ENCODE measurements around the gene NR6A1.

NR6A1 gene

DNA sequence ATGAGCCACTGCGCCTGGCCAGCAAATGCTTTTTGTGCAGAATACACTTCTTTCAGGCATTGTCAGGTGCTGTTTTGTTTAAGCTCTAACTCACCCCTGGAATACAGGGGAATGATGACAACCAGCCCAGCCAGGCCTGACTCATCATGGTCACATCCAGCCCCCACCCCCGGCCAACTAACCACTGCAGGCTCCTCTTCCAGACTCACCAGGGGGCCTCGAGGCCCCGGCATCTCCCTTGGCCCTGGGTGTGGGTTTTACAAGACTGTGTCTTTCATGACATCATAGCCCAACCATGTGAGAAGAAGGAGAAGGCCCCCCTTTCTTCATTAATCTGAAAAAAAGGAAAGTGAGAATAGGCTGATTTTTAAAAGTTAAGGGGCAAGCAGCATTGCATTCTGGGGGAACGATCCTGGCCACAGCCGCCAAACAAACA, 41.3 kb upstream of the NR6A1 start:
- no peak overlapping the region for H3K4me3 ChIP-seq (replicated peaks; ENCODE audit: low read depth, low read length)
- TF ChIP-seq, protein P1, sequence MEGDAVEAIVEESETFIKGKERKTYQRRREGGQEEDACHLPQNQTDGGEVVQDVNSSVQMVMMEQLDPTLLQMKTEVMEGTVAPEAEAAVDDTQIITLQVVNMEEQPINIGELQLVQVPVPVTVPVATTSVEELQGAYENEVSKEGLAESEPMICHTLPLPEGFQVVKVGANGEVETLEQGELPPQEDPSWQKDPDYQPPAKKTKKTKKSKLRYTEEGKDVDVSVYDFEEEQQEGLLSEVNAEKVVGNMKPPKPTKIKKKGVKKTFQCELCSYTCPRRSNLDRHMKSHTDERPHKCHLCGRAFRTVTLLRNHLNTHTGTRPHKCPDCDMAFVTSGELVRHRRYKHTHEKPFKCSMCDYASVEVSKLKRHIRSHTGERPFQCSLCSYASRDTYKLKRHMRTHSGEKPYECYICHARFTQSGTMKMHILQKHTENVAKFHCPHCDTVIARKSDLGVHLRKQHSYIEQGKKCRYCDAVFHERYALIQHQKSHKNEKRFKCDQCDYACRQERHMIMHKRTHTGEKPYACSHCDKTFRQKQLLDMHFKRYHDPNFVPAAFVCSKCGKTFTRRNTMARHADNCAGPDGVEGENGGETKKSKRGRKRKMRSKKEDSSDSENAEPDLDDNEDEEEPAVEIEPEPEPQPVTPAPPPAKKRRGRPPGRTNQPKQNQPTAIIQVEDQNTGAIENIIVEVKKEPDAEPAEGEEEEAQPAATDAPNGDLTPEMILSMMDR (IDR thresholded peaks at IDR 0.05; ENCODE audit: low read length, missing control alignments): no peak
- DNase-seq (ENCODE audit: low read depth): peak; percentile 75

DNA sequence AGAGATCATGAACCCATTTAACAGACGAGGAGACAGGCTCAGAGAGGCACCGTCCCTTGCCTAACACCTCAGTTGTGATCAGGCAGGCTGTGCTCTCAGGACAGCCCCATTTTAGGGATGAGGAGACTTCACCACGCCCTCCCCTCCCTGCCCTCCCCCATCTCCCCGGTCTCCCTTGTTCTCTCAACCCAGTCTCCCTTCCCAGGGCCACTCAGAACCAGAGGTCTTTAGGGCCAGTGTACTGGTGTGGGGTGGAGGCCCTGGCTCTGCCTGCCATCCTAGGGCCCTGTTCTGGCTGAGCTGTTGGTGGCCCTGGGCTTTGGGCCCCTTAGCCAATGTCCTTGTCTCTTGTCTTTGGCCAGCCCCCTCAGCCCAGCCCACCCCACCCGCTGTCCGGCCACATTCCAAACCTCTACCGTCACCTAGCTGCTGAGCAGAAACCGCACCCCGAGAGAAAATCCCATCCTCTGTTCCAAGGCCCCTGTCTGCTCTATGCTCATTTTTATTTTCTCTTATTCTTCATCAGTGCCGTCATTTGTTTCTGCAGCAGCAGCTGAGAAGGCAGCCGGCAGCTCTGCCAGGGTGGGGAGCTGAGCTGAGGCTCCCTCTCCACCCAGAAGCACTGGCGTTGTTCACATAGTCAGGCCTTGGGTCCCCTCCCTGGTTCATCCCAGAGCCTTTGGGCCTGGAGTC, 39.7 kb upstream of the NR6A1 start:
- TF ChIP-seq, protein P1 (IDR thresholded peaks at IDR 0.05; ENCODE audit: low read length, missing control alignments): no peak
- H3K4me3 ChIP-seq (replicated peaks; ENCODE audit: low read depth, low read length): no peak overlapping the region
- DNase-seq (ENCODE audit: low read depth): peak; percentile 67

DNA sequence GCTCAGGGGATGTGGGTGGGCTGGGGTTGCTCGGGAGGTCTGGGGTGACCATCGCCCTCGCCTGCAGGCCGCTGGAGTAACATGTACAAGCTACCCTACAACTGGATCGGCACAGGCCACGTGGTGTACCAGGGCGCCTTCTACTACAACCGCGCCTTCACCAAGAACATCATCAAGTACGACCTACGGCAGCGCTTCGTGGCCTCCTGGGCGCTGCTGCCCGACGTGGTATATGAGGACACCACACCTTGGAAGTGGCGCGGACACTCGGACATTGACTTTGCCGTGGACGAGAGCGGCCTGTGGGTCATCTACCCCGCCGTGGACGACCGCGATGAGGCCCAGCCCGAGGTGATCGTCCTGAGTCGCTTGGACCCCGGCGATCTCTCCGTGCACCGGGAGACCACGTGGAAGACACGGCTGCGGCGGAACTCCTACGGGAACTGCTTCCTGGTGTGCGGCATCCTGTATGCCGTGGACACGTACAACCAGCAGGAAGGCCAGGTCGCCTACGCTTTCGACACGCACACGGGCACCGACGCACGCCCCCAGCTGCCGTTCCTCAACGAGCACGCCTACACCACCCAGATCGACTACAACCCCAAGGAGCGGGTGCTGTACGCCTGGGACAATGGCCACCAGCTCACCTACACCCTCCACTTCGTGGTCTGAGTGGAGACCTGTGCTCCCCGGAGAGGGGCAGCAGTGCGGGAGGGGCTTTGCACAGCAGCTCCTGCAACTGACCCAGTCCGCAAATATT, 38.8 kb upstream of the NR6A1 start:
- TF ChIP-seq, protein P1 (IDR thresholded peaks at IDR 0.05; ENCODE audit: low read length, missing control alignments): no peak
- no peak overlapping the region for H3K4me3 ChIP-seq (replicated peaks; ENCODE audit: low read depth, low read length)
- DNase-seq (ENCODE audit: low read depth): no peak

DNA sequence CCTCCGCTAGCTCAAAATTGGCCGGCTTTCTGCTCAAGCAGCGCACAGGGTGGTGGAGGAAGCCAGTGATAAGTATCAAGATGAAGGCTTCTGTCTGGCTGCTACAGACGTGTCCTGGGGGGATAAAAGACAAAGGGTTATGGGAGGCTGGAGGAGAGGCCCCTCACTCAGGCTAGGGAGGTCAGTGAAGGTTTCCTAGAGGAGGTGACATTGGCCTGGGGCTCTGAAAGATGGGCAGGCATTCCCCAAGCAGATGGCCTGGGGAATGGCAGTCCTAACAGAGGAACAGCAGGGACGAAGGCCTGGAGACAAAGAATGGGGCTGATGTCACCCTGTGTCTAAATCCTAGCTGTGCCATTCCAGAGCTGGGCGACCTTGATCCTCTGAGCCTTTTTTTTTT, 38.1 kb upstream of the NR6A1 start:
- TF ChIP-seq, protein P1 (IDR thresholded peaks at IDR 0.05; ENCODE audit: low read length, missing control alignments): no peak
- no peak overlapping the region for H3K4me3 ChIP-seq (replicated peaks; ENCODE audit: low read depth, low read length)
- DNase-seq (ENCODE audit: low read depth): no peak

DNA sequence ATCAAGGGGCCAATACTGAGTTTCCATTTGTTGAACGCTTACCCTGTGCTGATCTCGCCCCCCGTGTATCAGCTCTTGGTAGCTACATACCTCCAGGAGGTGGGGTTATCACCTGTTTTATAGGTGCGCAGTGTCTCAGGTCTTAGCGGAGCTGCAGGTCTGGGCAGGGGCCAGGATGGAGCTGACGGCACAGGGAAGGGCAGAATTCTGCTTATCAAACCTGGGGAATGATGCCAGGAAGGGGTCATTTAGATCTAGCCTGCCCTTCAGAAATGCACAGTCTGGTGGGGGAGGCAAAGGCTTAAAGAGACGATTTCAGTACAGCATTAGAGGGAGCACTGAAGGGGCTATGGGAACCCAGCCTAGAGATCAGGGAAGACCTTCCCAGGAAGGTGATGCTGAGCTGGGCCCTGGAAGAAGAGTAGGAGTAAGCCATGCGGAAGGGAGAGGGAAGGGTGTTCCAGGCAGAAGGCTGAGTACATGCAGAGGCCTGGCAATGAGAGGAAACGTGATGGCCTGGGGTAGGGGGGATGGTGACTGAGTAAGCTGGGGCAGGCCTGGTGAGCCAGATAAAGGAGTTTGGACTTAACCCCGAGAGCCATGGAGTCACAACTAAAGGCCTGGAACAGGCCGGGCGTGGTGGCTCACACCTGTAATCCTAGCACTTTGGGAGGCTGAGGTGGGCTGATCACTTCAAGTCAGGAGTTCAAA, 37.3 kb upstream of the NR6A1 start:
- H3K4me3 ChIP-seq (replicated peaks; ENCODE audit: low read depth, low read length): no peak overlapping the region
- TF ChIP-seq, protein P1 (IDR thresholded peaks at IDR 0.05; ENCODE audit: low read length, missing control alignments): no peak
- no peak for DNase-seq (ENCODE audit: low read depth)

DNA sequence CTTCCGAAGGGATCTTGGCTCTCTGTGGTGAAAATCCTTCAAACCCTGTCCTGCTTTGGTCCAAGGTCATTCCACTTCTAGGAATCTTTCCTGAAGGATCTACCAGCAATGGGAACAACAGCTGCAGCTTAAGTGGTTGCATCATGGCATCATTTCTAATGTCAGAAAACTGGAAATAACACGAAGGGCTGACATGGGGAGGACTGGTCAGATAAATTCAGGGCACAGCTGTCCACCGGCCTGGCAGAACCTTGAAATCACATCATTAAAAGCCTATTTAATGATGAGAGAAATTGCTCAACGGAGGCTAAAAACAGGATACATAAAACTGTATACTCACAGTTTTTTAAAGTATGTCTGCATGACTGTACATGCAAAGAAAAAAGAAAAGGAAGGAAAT, 34.1 kb upstream of the NR6A1 start:
- no peak overlapping the region for H3K4me3 ChIP-seq (replicated peaks; ENCODE audit: low read depth, low read length)
- DNase-seq (ENCODE audit: low read depth): no peak
- TF ChIP-seq, protein P1 (IDR thresholded peaks at IDR 0.05; ENCODE audit: low read length, missing control alignments): no peak

Data from fibroblast of pulmonary artery (primary cell).